HG03354 (cell line): ENCODE data around the gene SLC7A4.
"Not testable (repeated sequence)": the region's sequence is repeated elsewhere in the genome, so short reads cannot be mapped to it uniquely, and the experiment has no call there.

Experiments used
- ATAC-seq: cut with Tn5 transposase; IDR thresholded peaks from one replicate; pipeline ENCODE4 v1.9.1; 2021; ENCODE audit warnings: mild to moderate bottlenecking; ENCODE audit not compliant: unreplicated experiment, poor library complexity, severe bottlenecking

The SLC7A4 gene

DNA sequence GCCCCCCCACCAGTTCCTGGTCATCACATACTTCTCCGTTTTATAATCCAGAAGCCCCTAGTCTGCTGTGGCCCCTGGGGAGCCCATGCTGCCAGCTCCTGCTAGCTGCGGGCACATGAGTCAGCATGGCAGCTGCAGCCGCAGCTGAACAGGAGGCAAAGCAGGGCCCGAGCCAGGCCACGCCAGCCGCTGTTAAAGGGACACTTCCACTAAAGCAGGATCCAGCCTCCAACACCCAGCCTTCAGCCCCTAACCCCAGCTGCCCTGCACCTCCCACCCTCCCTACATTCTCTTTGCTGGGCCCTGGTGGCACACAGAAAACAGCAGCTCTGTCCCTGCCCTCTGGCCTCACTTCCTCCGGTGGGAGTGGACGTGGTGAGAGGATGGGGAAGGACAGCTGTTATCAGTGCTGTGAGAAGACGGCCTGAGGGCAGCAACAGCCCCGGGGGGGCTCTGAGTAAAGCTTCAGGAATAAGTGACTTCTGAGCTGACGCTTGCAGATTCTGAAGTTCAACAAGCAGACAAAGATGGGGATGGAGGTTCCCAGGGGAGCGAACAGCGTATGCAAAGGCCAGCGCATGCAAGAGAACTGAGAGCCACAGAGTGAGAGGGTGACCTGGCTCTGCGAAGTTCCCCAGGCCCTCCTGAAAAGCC, 12.7 kb upstream of the SLC7A4 start:
- ATAC-seq = peak; percentile 20

DNA sequence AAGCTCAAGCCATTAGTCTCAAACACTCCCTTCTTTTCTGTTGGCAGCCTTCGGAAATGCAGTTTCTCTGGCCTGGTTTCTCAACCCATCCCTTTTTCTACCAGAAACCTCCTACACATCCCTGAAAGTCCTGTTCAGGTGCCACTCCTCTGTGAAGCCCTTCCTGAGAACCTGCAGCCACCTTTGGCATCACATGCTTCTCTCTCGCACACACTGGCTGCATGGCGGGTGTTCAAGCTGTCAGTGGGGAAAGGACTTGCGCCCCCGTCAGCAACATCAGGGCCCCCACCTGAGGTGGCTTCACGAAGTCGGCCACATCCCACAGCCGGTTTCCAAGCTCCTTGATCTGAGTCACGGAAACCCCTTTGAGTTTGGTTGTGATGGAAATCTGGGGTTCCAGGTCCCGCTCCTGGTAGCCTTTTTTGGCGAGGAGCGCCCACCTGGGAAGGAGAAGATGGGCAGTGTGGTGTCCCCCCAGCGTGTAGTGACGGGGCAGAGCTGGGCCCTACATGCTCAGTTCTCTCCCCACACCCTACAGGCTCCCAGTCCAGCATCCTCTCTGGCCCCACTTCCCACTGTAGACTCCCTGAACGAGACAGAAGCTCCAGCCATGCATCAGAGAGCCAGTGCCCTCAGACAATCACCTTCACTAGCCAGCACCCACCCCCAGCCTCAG, 11.6 kb upstream of the SLC7A4 start:
- ATAC-seq = no peak

DNA sequence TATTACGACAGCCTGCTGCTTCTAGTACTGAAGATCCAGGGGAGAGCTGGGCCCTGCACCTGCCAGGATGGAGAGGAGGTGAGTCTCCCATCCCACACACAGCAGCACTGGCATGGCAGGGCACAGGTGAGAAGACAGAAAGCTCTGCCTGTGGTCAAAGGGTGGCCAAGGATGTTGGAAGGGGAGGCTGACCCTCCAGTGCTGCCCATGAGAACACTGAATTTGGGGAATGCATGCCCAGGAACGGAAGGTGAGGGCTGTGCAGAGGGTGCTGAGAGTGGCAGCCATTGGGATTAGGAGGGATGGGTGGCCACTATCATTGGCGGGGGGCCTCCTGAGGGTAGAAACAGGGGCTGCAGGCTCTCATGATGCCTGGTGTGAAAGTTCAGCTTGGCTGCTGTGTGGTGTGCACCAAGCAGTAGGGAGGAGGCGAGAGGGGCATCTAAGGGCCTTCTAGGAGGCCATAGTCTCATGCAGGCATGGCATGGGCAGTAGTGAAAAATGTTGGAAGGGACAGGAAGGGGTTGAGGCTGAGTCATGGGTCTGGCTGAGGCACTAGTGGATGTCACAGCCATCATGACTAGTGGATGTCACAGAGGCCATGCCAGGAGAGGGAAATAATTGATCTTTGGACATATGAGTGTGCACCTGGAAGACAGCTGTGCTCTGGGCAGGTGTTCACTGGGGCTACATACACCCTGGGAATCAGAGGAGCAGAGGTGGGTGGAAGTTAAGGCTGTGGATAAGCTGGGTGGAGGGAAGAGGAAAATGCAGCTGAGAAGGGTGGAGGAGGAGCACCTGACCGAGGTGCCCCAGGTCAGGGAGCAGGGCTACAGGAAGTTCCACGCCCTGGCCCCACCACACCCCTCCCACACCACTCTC, 10.9 kb upstream of the SLC7A4 start:
- no peak for ATAC-seq

DNA sequence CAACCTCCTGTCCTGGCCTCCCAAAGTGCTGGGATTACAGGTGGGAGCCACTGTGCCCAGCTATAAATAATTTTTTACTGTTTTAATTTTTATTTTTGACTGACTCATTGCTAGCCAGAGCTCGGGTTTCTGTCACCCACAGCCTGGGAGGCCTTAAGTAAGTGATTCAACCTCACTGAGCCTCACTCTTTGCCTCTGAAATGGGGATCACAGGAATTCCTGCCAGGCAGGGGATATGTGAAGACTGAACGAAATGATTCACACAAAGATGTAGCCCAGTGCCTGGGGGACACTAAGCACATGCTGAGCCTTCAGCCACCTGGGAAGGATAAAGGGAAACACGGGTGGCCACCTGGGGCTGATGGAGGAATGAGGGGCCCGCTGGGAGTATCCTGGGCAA, 9.6 kb upstream of the SLC7A4 start:
- ATAC-seq = no peak

DNA sequence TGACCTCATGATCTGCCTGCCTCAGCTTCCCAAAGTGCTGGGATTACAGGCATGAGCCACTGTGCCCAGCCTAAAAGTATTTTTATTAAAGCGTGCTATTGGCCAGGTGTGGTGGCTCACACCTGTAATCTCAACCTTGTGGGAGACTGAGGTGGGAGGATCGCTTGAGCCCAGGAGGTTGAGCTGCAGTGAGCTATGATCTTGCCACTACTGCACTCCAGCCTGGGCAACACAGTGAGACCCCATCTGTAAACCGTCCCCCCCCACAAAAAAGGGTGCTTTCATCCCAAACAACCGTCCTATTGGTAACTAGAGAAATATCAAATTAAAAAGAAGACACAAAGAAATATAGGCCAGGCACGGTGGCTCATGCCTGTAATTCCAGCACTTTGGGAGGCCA, 6.8 kb upstream of the SLC7A4 start:
- ATAC-seq = not testable (repeated sequence)

DNA sequence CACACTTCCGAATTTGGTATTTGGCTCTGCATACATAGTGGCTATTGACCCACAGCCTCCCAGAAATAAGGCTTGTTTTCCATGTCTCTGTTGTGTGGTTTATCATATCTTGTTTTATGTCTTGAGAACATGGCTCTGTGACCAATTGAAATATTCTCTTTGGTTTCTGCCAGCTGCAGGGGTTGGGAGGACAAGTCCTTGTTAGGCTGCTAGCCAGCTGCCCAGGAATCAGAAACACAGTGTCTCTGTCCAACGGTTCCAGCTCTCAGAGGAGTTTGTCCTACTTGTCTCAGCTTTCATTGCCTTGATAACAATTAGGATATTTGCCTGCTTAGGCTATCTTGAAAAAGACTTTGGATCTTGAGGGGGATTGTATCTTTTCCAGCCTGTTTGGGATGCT, 6.0 kb upstream of the SLC7A4 start:
- ATAC-seq = no peak

DNA sequence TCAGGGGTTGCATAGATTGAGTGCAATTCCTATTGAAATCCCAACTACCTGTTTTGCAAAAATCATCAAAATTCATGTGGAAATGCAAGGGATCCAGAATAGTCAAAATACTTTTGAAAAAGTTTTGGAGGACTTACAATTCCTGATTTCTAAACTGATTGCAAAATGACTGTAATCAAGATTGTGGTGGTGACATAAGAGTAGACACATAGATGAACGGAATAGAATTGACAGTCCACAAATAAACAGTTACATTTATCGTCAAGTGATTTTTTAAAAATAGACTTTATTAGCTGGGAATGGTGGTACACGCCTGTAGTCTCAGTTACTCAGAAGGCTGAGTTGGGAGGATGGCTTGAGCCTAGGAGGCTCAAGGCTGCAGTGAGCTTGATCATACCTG, 2.6 kb upstream of the SLC7A4 start:
- ATAC-seq = no peak

DNA sequence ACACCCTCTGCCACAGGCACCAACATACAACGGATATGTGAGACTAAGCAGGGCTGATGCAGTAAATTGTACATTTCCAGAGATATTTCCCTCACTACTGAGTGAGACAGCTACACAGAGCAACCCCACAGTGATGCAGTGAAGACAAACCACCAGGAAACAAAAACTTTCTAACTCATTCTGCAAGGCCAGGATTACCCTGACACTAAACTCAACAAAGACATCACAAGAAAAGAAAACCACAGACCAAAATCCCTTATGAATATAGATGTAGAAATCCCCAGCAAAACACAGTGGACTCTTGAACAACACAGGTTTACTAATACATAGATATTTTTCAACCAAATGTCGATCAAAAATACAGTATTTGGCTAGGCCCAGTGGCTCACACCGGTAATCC, 1.5 kb upstream of the SLC7A4 start:
- ATAC-seq = no peak

DNA sequence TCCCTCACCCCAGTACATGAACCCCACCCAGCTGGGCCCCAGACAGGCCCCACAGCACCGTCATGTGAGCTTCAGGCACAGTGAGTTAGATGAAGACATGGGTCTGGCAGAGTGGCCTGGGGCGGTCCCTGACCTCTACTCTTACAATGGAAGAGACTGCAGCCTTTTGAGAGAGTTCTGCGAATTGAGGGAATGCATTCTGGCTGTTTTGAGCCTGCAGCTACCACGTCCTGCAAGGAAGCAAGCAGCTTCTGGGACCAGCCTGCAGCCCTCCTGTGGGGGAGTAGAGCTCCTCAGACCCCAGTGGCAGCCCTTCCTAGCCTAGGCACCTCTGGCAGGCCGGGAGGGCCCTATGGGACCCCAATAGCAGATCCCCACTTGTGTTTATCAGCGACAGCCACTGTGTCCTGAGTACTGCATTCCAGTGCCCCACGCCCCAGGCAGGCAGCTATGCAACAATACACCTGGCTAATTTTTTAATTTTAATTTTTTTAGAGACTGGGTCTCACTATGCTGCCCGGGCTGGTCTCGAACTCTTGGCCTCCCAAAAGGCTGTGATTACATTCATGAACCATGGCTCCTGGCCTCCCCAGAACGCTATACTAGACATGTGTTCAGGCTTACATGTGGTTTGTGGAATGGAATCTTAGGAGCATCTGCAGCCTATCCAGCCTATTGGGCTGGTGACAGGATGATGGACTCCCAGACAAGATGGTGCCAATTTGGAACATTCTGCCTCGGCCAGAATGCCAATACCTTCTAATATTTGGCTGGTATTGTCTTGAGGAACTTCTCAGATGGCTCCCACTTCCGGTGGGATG, 717 bp upstream of the SLC7A4 start:
- ATAC-seq = no peak

DNA sequence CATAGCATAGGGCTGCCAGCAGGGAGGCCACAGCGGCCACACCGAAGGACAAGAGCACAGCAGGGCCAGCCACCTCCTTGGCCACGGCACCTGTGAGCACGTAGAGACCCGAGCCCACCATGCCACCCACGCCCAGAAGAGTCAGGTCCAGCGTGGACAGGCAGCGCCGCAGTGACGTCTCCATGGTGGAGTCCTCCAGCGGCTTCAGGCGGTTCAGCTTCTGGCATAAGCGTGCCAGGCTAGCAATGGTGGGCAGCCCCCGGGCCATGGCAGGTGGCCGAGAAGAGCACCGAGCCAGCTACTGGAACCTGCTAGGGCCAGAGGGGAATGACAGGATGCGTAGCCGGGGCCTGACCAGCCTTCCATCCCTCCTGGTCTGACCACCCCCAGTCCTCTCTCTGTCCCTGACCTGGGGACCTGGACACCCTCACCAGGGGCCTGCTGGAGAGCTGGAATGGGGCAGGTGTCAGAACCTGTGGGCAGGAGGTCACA, 770 bp downstream of the SLC7A4 start:
- no peak for ATAC-seq

DNA sequence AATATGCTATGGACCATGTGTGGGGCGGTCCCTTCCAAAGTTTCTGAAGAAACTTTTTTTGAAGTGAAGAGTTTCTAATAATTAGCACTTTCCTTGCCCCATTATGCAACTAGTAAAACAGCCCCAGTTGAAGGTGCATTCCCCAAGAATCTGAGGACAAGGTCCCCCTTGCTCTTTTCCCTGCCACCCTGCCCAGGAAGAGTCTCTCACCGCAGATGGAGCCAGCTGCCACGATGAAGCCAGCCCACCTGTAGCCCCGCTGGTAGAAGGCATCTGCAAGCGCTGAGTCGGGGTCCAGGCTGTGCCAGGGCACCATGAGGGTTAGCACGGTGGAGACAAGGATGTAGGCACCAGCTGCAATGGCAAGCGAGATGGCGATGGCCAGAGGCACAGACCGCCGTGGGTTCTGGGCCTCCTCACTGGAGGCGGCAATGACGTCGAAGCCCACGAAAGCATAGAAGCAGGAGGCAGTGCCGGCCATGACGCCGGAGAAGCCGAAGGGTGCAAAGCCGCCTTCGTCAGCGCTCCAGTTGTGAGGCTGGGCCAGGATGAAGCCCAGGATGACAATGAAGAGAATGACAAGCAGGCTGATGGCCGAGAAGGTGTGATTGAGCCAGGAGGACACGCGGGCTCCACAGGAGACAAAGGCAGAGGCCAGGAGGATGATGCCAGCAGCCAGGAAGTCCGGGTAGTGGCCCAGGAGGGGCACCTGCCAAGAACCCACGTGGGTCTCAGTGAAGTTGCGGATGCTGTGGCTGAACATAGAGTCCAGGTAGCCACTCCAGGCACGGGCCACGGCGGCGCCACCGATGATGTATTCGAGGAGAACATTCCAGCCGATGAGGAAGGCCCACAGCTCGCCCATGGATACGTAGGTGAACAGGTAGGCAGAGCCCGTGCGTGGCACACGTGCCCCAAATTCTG, 1.5 kb downstream of the SLC7A4 start:
- no peak for ATAC-seq

DNA sequence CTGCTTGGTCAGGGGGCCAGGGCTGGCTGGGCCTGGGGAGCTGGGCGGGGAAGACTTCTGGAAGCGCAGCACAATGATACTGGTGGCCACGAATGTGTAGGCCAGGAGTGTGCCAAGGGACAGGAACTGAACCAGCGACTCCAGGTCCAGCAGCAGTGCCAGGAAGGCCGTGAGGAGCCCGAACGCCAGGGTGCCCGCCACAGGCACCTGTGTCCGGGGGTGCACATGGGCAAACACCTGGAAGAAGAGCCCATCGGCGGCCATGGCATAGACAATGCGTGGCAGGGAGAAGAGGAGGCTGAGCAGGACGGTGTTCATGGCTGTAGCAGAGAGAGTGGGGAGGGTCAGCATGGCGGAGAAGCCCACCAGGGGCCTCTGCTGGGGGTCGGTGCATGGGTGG, 2.3 kb downstream of the SLC7A4 start:
- no peak for ATAC-seq

DNA sequence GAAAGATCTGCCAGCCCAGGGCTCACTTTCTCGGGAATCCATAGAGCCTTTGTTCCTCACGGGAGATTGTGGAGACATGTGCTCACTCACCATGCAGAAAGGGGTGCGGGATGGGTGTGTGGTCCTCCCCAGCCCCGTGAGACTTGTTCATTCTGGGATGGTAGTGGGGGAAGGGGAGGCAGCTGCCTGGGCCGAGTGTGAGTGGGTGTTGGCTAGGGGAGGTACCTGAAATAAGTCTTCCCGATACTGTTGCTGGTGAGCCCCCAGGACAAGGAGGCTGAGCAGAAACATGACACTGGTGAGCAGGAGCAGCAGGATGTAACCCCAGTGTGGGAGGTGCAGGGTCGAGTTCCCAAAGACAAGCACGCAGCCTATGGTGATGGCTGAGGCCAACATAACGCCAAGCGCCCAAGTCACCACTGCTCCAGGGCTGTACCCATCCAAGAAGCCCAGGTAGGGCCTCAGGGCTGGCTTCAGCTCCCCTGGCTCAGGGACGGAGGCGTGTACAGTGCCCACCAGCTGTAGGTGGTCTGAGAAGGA, 2.8 kb downstream of the SLC7A4 start:
- ATAC-seq = no peak

DNA sequence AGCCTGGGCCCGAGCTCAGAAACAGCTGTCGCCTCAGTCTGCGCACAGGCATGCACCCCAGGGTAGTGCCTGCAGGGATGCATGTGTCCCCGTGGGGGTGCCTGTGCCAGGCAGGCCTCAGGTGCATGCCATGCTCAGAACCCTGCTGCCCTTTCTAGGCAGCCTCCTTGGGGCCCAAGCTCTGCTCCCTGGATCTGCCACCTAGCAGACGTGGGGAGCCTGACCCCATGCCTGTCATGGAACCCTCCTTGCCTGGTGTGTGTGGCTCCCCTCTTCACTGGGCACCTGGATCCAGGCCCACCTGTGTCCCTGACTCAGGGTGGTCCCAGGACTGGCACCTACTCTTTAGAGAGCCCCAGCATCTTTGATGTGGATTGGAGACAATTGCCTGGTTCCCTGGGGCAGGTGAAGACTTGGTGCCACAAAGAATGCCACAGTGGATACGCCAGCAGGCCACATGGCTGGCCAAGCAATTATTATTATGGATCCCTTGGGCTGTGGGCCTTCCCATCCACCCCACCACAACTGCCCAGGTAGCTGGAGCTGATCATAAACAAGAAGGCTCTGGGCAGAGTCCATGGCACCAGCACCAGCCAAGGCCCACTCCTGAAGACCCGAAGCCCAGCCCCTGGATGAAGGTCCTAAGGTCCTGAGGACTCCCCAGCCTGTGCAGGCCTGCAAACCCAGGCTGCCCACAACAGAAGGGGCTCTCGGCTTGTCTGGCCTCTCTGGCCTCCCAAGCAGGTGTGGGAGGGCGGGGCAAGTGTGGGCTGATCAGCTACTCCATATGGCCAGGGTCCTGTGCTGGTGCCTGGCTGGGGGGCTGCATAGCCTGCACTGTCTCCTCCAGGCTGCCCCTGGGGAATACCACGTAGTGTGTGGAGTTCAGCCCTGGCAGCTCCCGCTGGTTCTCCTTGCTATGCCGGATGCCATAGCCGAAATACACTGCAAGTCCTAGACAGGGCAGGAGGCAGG, 3.8 kb downstream of the SLC7A4 start:
- no peak for ATAC-seq

DNA sequence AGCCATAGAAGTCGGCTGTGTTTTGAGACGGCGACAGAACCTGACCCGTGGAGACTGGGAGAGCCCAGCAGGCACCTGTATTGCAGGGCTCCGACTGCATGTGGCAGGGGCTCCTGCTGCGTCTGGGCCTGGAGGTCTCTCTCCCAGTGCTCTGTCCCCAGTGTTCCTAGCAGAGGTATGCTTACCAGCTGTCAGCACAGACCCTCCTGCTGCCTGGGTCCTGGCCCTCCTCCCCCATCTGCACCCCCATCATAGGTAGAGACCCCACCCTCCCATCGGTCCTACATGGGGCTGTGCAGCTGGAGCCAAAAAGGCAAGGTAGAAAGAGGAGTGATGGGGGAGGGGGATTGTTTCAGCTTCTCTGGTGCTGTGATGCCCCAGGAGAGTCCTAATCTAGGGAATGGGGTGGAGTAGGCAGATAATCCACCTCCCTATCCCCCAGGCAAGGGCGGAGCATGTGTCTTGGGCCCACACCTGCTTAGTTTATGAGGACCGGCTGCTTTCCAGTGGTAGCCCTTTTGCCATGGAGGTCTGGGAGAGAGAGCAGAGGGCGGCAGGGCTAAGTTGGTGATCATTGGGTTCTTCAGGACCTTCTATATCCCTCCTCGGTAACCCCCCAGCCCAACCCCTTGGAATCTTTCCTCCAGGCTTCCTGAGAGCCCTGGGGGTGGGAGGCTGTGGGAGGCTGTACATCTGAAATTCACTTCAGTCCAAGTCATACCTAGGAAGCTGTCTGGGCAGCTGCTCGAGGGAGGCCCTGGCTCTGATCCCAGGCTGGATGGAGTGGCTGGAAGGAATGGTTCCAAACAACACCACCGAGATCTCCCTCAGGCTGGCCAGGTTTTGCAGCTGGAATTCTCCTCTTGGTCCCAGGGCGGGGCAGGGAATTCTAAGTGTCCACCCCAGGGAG, 5.3 kb downstream of the SLC7A4 start:
- no peak for ATAC-seq
